ENCODE data around the gene SRSF4.

- no peak for TF ChIP-seq CTCF (IDR thresholded peaks at IDR 0.05 in 2 of 3, conservative IDR thresholded peaks at IDR 0.05 in 1 of 3; ENCODE audit: borderline replicate concordance in 1 of 3, insufficient read depth in 1 of 3, low read depth in 2 of 3, low read length in 2 of 3)
- TF ChIP-seq POLR2A (IDR thresholded peaks at IDR 0.05; ENCODE audit: borderline replicate concordance, extremely low read depth, insufficient read depth, insufficient read length): no peak
- TF ChIP-seq EGR1 (IDR thresholded peaks at IDR 0.05; ENCODE audit: low read depth): no peak
- TF ChIP-seq JUND (IDR thresholded peaks at IDR 0.05): no peak
- no peak for TF ChIP-seq EZH2 (IDR thresholded peaks at IDR 0.05)
- TF ChIP-seq CEBPB (IDR thresholded peaks at IDR 0.05; ENCODE audit: low read depth): no peak
- TF ChIP-seq MAX (IDR thresholded peaks at IDR 0.05): no peak
- no peak for TF ChIP-seq POLR2AphosphoS5 (IDR thresholded peaks at IDR 0.05; ENCODE audit: low read depth, low read length)
- no peak for TF ChIP-seq SIN3A (IDR thresholded peaks at IDR 0.05; ENCODE audit: low read depth)
Measured at GRCh38 chr1:29217633-29218032, 35.9 kb upstream of the SRSF4 start.

Measured in HCT116 (cell line).